Inferior parietal cortex (tissue), 1 donor: ENCODE data around the gene TICAM2.
A peak's percentile ranks its signal among the peaks of the same experiment; 100 is the strongest.
"Not testable (repeated sequence)": the region's sequence is repeated elsewhere in the genome, so short reads cannot be mapped to it uniquely, and the experiment has no call there.

Experiments
- DNase-seq: peaks from one replicate; pipeline ENCODE4 v3.0.0-alpha.2; 2016; ENCODE audit errors: extremely low spot score

TICAM2 gene

DNA sequence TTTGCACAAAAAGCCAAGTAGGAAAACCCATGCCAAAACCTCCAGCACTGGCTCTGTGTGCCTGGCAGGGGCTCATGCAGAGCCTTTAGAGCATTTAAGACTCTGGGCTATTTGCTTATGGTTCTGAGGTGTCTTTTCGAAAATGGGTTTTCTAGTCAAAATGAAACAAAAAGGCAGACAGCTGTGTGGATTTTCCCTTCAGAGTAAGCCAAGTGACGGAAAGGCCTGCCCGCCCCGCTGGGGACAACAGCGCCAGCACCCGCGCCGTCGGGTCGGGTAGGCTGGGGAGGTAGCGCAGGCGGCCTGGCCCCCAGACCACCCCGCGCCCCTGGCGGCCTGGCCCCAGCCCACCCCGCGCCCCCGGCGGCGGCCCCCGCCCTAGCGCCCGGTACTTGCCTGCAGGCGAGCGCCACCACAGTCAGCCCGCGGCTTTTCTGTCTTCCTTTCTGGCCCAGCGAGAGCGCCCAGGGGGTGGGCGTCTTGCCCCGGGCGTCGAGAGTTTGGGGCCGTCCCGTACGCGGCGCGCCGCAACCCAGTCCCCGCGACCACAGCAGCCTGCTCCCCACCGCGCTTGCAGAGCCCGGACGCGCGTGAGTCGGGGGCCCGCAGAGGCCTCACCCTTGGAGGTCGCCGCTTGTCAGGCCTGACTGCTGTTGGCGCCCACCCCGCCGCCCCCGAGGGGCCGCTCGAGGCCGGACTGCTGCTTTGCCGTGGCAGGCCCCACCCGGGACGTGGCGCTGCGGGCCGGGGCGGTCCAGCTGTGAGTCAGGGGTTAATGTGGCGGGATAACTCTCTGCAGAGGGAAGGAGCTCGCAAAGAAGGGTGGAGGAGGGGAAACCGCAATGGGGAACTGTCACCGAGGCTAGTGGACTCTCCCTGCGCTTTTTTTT, at the start of gene TICAM2:
TSS of gene TICAM2 (minus strand) at position 779 of the 890 bp plus-strand sequence. CDS start 21,223 bp downstream, outside the sequence.
- no peak for DNase-seq

DNA sequence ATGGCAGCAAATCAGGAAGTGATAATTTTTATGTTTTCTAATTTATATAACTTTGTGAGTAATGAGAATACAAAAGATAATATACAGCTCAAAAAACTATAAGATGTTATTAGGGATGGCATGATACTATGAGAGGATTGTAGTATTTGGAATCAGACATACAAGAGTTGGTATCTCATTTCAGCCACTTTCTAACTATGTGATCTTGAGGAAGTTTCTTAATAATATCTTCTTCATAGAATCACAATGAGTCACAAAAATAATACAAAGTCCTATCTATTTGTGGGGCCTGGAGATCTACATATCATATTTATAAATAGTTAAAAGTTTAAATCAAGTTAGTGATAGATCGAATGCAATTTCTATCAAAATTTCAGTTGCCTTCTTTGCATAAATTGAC, 47.3 kb upstream of the TICAM2 start:
- DNase-seq, result no peak

GRCh38 chr5:115648056-115648455, 45.8 kb upstream of the TICAM2 start:
- no peak for DNase-seq

- not testable (repeated sequence) for DNase-seq
These were observed 43.1 kb upstream of the TICAM2 start for GRCh38 chr5:115645386-115645785.

GRCh38 chr5:115644046-115644445, 41.8 kb upstream of the TICAM2 start:
- DNase-seq, result no peak

DNA sequence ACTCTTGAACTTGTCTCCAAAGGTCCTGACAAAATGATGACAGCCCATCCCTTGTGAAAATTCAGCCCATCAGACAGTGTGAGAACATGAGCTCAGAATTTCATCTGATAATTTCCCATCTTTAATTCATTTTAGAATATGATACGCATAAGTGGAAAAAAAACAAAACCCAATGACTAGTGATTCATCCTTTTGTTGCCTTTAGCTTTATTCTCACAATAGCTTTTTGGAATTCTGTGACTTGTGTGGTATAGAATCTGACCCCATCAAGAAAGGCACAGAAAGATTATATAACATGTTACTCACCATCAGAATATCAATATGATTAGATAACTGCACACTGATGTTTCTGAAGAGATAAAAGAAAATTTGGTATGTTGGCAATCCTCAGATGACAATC, 39.7 kb upstream of the TICAM2 start:
- no peak for DNase-seq

- DNase-seq, result no peak
These were observed 38.0 kb upstream of the TICAM2 start for GRCh38 chr5:115640274-115640673.

GRCh38 chr5:115639377-115639776, 37.1 kb upstream of the TICAM2 start:
- DNase-seq, result no peak

GRCh38 chr5:115637507-115637906, 35.2 kb upstream of the TICAM2 start:
- no peak for DNase-seq

GRCh38 chr5:115636008-115636407, 33.7 kb upstream of the TICAM2 start:
- DNase-seq, result no peak

DNA sequence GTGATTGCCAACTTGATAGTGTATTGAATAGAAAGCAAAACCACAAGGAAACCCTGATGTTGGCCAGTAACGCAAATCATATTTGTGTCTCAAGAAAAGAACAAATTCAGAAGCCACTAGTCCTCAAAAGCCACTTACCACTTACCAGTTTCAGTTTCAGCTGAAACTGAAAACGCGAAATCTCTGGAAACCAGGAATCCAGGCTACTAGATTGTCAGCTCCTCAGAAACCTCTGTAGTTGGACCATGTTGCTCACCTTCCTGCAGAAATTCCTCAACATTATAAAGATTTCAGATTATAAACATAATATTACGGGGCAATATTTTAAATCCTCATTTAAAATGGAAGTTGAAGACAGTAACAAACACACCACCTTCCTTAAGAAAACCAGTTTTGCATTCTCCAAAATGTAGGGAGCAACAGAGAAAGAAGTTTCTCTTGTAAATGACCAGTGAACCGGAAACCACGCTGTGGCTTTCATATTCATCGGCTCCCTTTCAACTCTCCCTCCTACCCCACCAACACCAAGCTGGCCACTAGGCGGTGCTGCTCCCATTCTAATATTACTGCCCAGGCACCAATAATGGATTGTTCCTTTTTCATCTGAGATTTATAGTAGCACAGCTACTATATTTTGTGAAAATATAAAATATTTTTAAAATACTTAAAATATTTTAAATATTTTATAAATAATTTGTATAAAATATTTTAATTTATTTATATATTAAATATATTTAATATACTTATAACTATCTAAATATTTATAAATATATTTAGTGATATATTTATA, 32.3 kb upstream of the TICAM2 start:
- DNase-seq, result peak; percentile 93

- DNase-seq, result no peak
These were observed 27.6 kb upstream of the TICAM2 start for GRCh38 chr5:115629903-115630302.

DNA sequence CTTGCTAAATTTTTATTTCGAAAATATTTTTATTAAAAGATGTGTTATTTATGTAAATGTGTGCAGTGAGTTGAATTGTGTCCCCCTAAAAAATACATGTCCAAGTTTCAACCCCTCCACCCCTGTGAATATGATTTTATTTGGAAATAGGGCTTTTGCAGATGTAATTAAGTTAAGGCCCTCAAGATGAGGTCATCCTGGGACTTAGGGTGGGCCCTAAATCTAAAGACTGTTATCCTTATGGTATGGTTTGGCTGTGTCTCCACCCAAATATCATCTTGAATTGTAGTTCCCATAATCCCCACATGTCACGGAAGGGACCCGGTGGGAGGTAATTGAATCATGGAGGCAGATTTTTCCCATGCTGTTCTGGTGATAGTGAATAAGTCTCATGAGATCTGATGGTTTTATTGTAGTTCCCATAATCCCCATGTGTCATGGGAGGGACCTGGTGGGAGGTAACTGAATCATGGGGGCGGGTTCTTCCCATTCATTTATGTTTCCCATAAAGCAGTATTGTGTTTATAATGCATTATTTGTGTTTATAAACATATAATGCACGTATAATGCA, 25.1 kb upstream of the TICAM2 start:
- DNase-seq, result no peak

DNA sequence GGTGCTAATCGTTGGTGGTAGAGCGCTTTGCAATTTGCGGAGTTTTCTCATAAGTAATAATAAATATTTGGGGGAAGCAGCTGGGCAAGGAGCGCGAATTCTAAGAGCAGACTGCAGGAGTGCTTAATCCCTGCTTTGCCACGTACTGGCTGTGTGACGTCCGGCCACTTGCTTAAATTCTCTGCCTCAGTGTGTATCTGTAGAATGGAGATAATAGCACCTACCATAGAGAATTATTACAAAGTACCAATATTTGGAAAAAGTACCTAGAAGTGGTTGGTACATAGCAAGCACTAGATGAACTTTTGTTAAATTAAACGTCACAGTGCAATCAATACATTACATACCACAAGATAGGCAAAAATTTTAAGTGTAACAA, 24.2 kb upstream of the TICAM2 start:
- no peak for DNase-seq

DNA sequence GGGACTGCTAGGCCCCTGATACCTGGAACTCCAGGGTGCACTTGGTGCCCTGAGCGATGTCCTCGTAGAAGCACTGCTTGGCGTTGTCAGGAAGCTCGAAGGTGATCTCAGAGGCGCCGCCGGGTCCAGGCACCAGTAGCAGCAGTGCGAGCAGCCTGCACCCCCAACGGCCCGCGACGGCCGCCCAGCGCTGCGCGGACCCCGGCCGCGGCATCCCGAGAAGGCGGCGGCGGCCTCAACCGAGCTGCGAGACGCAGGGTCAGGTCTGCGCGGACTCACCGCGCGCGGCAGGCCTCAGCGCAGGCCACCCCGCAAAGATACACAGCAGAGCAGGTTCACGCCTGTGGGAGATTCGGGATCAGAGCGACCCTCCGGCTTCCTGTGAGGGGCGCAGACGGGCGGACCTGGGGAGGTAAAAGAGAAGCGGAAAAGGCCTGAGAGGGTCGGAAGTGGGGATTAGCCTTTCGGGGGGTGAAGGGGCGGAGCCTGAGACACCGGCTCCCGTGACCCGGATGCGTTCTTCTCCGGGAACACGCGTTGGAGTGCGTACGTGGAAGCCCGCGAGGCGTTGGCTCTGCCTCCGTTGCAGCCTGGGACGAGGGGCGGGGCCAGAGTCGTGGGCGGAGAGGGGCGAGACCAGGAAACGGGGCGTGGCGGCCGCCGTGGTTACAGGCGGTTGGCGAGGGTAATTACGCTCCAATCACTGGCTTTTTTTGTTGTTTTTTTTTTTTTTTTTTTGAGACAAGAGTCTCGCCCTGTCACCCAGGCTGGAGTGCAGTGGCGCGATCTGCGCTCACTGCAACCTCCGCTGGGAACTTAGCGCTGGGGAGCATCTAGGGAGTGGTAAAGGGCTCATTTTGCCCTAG, 23.5 kb upstream of the TICAM2 start, which contains the start of gene TMED7:
TSS of gene TMED7 (minus strand) at position 458 of the 866 bp plus-strand sequence. CDS start at position 214, 244 bp downstream.
- peak; percentile 98 for DNase-seq

- no peak for DNase-seq
These were observed 22.7 kb upstream of the TICAM2 start for GRCh38 chr5:115624994-115625393.

DNA sequence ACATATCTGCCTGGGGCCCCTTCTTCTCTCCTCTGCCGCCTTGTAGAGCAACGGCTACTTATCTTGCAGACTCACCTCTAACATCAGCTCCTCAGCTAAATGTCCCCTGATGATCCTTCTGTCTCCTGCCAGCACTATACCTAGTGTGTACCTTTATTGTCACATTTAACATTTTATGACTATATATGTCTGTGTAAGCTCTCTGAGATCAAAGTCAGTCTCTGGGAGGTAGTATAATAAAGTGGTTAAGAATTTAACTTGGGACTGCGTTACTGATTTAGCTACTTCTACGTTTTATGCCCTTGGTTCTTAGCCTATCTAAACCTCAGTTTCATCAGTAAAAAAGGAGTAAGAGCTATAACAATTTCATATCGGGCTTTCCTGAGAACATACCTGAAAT, 21.4 kb upstream of the TICAM2 start:
- no peak for DNase-seq

DNA sequence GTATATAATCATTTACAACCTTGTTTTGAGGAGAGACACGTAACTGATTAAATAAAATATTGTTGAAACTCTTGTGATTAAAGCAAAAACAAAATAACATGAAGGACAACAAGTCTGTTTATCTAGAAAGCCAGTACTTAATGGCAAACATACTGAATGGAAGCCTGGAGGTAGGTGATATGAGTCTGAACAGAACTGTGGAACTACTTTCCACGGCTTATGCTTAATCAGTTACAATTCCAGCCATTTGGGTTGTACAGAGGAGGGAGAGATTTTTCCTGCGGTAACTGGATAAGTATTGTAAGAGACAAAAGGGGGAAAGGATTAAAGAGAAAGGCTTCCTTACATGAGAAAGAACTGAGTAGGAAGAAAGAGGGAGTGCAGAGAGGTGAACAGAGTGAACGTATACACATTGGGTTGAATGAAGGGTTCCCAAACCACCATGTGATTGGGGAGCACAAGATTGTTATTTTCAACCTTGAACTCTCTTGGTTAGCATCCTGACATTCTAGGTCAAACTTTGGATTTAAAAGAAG, 19.2 kb upstream of the TICAM2 start:
- DNase-seq, result no peak

DNA sequence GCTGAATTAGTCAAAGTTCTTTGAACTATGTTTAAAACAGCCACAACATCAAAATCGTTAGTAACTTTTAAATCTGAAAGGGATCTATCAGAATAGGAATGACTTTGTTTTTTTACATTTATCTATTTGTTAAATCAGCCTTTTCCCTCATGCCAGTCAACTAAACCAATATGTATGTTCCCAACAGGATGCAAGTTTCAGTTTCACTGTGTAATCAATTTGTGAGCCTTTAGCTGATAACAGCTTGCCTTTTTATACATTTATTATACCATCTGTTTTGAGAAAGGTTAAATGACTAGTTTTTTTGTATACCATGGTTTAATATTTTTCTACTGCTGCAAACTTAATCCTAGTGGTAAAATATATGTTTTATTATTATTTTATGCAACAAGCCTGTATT, 14.6 kb upstream of the TICAM2 start:
- DNase-seq, result no peak

GRCh38 chr5:115616472-115616871, 14.2 kb upstream of the TICAM2 start:
- DNase-seq, result no peak

DNA sequence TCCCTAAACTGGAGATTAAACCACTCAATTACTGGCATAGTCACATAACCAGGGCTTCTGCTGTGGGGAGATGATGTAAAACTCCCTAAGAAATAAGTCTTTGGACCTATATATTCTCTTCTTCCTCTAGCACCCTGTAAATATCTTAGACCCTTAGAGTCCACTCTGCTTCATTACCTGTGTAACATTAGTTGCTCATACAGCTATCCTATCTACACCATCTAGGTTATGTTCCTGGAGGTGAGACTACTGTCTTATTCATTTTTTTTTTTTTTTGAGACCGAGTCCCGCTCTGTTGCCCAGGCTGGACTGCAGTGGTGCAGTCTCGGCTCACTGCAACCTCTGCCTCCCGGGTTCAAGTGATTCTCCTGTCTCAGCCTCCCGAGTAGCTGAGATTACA, 9.6 kb upstream of the TICAM2 start:
- no peak for DNase-seq
